ENCODE measurements around the gene RAB33B. TPM values are rescaled to one million over a fixed set of nuclear protein-coding genes. Genes with fewer than 3 reads are reported as not detected.

Gene RAB33B
- total RNA-seq, 2 experiments from 2014 or later, result 6.5 to 6.6 TPM

GRCh38 chr4:139509727-139510410, 55.9 kb downstream of the RAB33B start:
- H3K27me3 Mint-ChIP-seq, result no peaks in the 10 kb centered on the region
- H3K4me3 Mint-ChIP-seq, result no peak overlapping the region
- H3K36me3 Mint-ChIP-seq, result peaks cover 19% of the 10 kb centered on the region
- H3K27ac Mint-ChIP-seq, result peak overlapping the region; percentile 26
- no peak for DNase-seq
- H3K4me1 Mint-ChIP-seq, result no peaks in the 10 kb centered on the region
- H3K9me3 Mint-ChIP-seq, result no peaks in the 10 kb centered on the region

GRCh38 chr4:139511320-139511719, 57.4 kb downstream of the RAB33B start:
- Mint-ChIP-seq H3K27me3 (no peaks in the 10 kb centered on the region), H3K36me3 (peaks cover 25% of the 10 kb centered on the region), H3K4me3 (no peak overlapping the region), H3K4me1 (no peaks in the 10 kb centered on the region), H3K27ac (no peak overlapping the region), H3K9me3 (no peaks in the 10 kb centered on the region)
- DNase-seq, result no peak

GRCh38 chr4:139514382-139515059, 60.6 kb downstream of the RAB33B start:
- no peak overlapping the region for H3K27ac Mint-ChIP-seq
- DNase-seq, result no peak
- no peak overlapping the region for H3K4me3 Mint-ChIP-seq
- no peaks in the 10 kb centered on the region for H3K4me1 Mint-ChIP-seq
- peaks cover 41% of the 10 kb centered on the region for H3K36me3 Mint-ChIP-seq
- H3K27me3 Mint-ChIP-seq, result no peaks in the 10 kb centered on the region
- no peaks in the 10 kb centered on the region for H3K9me3 Mint-ChIP-seq

GRCh38 chr4:139515531-139515958, 61.6 kb downstream of the RAB33B start:
- Mint-ChIP-seq H3K4me3 (no peak overlapping the region), H3K27me3 (no peaks in the 10 kb centered on the region), H3K36me3 (peaks cover 44% of the 10 kb centered on the region), H3K9me3 (no peaks in the 10 kb centered on the region), H3K27ac (no peak overlapping the region), H3K4me1 (no peaks in the 10 kb centered on the region)
- DNase-seq, result no peak

- H3K4me1 Mint-ChIP-seq, result peaks cover 4% of the 10 kb centered on the region
- H3K9me3 Mint-ChIP-seq, result no peaks in the 10 kb centered on the region
- no peak overlapping the region for H3K4me3 Mint-ChIP-seq
- H3K27ac Mint-ChIP-seq, result no peak overlapping the region
- H3K27me3 Mint-ChIP-seq, result no peaks in the 10 kb centered on the region
- peaks cover 40% of the 10 kb centered on the region for H3K36me3 Mint-ChIP-seq
- no peak for DNase-seq
Observed at GRCh38 chr4:139521754-139522401, 68.0 kb downstream of the RAB33B start.

GRCh38 chr4:139522457-139522856, 68.5 kb downstream of the RAB33B start:
- no peak overlapping the region for H3K27ac Mint-ChIP-seq
- H3K4me1 Mint-ChIP-seq, result peaks cover 4% of the 10 kb centered on the region
- H3K36me3 Mint-ChIP-seq, result peaks cover 36% of the 10 kb centered on the region
- H3K9me3 Mint-ChIP-seq, result no peaks in the 10 kb centered on the region
- H3K27me3 Mint-ChIP-seq, result no peaks in the 10 kb centered on the region
- DNase-seq, result no peak
- no peak overlapping the region for H3K4me3 Mint-ChIP-seq

- no peak for DNase-seq
- H3K27ac Mint-ChIP-seq, result no peak overlapping the region
- H3K9me3 Mint-ChIP-seq, result no peaks in the 10 kb centered on the region
- H3K4me3 Mint-ChIP-seq, result no peak overlapping the region
- no peaks in the 10 kb centered on the region for H3K27me3 Mint-ChIP-seq
- peaks cover 4% of the 10 kb centered on the region for H3K4me1 Mint-ChIP-seq
- peaks cover 31% of the 10 kb centered on the region for H3K36me3 Mint-ChIP-seq
Observed at GRCh38 chr4:139523076-139523475, 69.2 kb downstream of the RAB33B start.

GRCh38 chr4:139524062-139524631, 70.2 kb downstream of the RAB33B start:
- H3K4me3 Mint-ChIP-seq, result no peak overlapping the region
- H3K27me3 Mint-ChIP-seq, result no peaks in the 10 kb centered on the region
- peaks cover 4% of the 10 kb centered on the region for H3K4me1 Mint-ChIP-seq
- H3K9me3 Mint-ChIP-seq, result no peaks in the 10 kb centered on the region
- DNase-seq, result no peak
- H3K36me3 Mint-ChIP-seq, result peaks cover 35% of the 10 kb centered on the region
- H3K27ac Mint-ChIP-seq, result no peak overlapping the region

- Mint-ChIP-seq H3K27ac (no peak overlapping the region), H3K36me3 (peaks cover 31% of the 10 kb centered on the region), H3K9me3 (no peaks in the 10 kb centered on the region), H3K4me1 (peaks cover 4% of the 10 kb centered on the region), H3K27me3 (no peaks in the 10 kb centered on the region), H3K4me3 (no peak overlapping the region)
- DNase-seq, result no peak
Observed at GRCh38 chr4:139525414-139525813, 71.5 kb downstream of the RAB33B start.

Other genes with a start within 250 kb of the RAB33B start
- gene MGARP, start 173.9 kb upstream of the RAB33B start, total RNA-seq, result under 1 TPM; 0.19 to 0.38 TPM
- gene NAA15, start 152.6 kb upstream of the RAB33B start, total RNA-seq, result 100 to 1,000 TPM; 120 to 131 TPM
- gene NDUFC1, start 151.6 kb upstream of the RAB33B start, total RNA-seq, result 10 to 100 TPM; 61.3 to 65.3 TPM
- gene SETD7, start 102.1 kb downstream of the RAB33B start, total RNA-seq, result 10 to 100 TPM; 12.2 to 14.1 TPM
- gene MGST2, start 211.7 kb downstream of the RAB33B start, total RNA-seq, result 1 to 10 TPM; 7.3 to 9.5 TPM

Measured in activated naive CD8-positive, alpha-beta T cell treated with anti-CD3 and anti-CD28 coated beads for 36 hours (primary cell).